BE2C (cell line): ENCODE measurements around the gene FBXW11.

Experiments
- DNase-seq: peaks from one replicate; pipeline ENCODE4 v3.0.0-alpha.2; 2020
- H3K27me3 ChIP-seq: fragments of 250-450 bp; sonication (Bioruptor Pico); 2 replicates; pipeline ENCODE4 v1.5.1; 2020; ENCODE audit warnings: mild to moderate bottlenecking
- H3K36me3 ChIP-seq: fragments of 250-450 bp; sonication (Bioruptor Pico); 2 replicates; pipeline ENCODE4 v1.5.1; 2020; ENCODE audit warnings: mild to moderate bottlenecking
- H3K4me1 ChIP-seq: fragments of 250-450 bp; sonication (Bioruptor Pico); 2 replicates; pipeline ENCODE4 v1.5.1; 2020
- H3K4me3 ChIP-seq: 2 replicates; pipeline ENCODE4 v1.5.1; 2011; ENCODE audit warnings: low read depth, low read length
- H3K9me3 ChIP-seq: fragments of 250-450 bp; sonication (Bioruptor Pico); 2 replicates; pipeline ENCODE4 v1.5.1; 2020
- CTCF ChIP-seq: IDR thresholded peaks from 2 replicates; pipeline ENCODE4 v1.5.1; 2012; ENCODE audit warnings: mild to moderate bottlenecking, low read depth, low read length

FBXW11 gene

GRCh38 chr5:171834461-171834860 is 172.0 kb downstream of the FBXW11 start:
- Histone ChIP-seq H3K4me3 (no peak overlapping the region), H3K9me3 (no peaks in the 10 kb centered on the region), H3K36me3 (no peaks in the 10 kb centered on the region), H3K27me3 (no peaks in the 10 kb centered on the region), H3K4me1 (no peaks in the 10 kb centered on the region)
- DNase-seq = no peak
- TF ChIP-seq CTCF = no peak

GRCh38 chr5:171832775-171833174 is 173.7 kb downstream of the FBXW11 start:
- no peaks in the 10 kb centered on the region for H3K27me3 ChIP-seq
- no peaks in the 10 kb centered on the region for H3K9me3 ChIP-seq
- no peak overlapping the region for H3K4me3 ChIP-seq
- TF ChIP-seq CTCF = no peak
- no peaks in the 10 kb centered on the region for H3K4me1 ChIP-seq
- H3K36me3 ChIP-seq = no peaks in the 10 kb centered on the region
- no peak for DNase-seq

- Histone ChIP-seq H3K4me1 (no peaks in the 10 kb centered on the region), H3K4me3 (no peak overlapping the region), H3K36me3 (no peaks in the 10 kb centered on the region), H3K27me3 (no peaks in the 10 kb centered on the region), H3K9me3 (no peaks in the 10 kb centered on the region)
- TF ChIP-seq CTCF = no peak
- no peak for DNase-seq
These were observed 175.8 kb downstream of the FBXW11 start for GRCh38 chr5:171830686-171831085.

- no peak for DNase-seq
- no peak overlapping the region for H3K4me3 ChIP-seq
- TF ChIP-seq CTCF = no peak
- H3K36me3 ChIP-seq = no peaks in the 10 kb centered on the region
- no peaks in the 10 kb centered on the region for H3K4me1 ChIP-seq
- no peaks in the 10 kb centered on the region for H3K9me3 ChIP-seq
- H3K27me3 ChIP-seq = no peaks in the 10 kb centered on the region
These were observed 179.3 kb downstream of the FBXW11 start for GRCh38 chr5:171827162-171827561.

GRCh38 chr5:171826132-171826531 is 180.3 kb downstream of the FBXW11 start:
- DNase-seq = no peak
- H3K27me3 ChIP-seq = no peaks in the 10 kb centered on the region; the same call in 1 of the 2 replicates
- TF ChIP-seq CTCF = no peak
- H3K4me1 ChIP-seq = no peaks in the 10 kb centered on the region
- H3K36me3 ChIP-seq = no peaks in the 10 kb centered on the region
- no peaks in the 10 kb centered on the region for H3K9me3 ChIP-seq
- H3K4me3 ChIP-seq = no peak overlapping the region

- TF ChIP-seq CTCF = no peak
- H3K9me3 ChIP-seq = no peaks in the 10 kb centered on the region
- no peaks in the 10 kb centered on the region for H3K4me1 ChIP-seq
- H3K36me3 ChIP-seq = no peaks in the 10 kb centered on the region
- DNase-seq = no peak
- no peaks in the 10 kb centered on the region; the same call in 1 of the 2 replicates for H3K27me3 ChIP-seq
- no peak overlapping the region for H3K4me3 ChIP-seq
These were observed 181.4 kb downstream of the FBXW11 start for GRCh38 chr5:171825051-171825450.
